GM18867 (cell line): Measurements from ENCODE around the gene ICOS.
A peak's percentile ranks its signal among the peaks of the same experiment; 100 is the strongest.
"Not testable (repeated sequence)": the region's sequence is repeated elsewhere in the genome, so short reads cannot be mapped to it uniquely, and the experiment has no call there.

ENCODE experiments used
- ATAC-seq: cut with Tn5 transposase; IDR thresholded peaks from one replicate; pipeline ENCODE4 v1.9.1; 2021; ENCODE audit warnings: mild to moderate bottlenecking, moderate library complexity; ENCODE audit not compliant: unreplicated experiment

The ICOS gene

GRCh38 chr2:203973000-203973399 lies 36.4 kb downstream of the ICOS start:
- ATAC-seq = no peak

GRCh38 chr2:203973676-203974075 lies 37.1 kb downstream of the ICOS start:
- ATAC-seq = no peak

GRCh38 chr2:203975912-203976311 lies 39.3 kb downstream of the ICOS start:
- no peak for ATAC-seq

- ATAC-seq = no peak
Measured at GRCh38 chr2:203982276-203982675, 45.7 kb downstream of the ICOS start.

GRCh38 chr2:203983064-203983715 lies 46.6 kb downstream of the ICOS start:
- ATAC-seq = no peak

GRCh38 chr2:203985978-203986377 lies 49.4 kb downstream of the ICOS start:
- not testable (repeated sequence) for ATAC-seq

- ATAC-seq = no peak
Measured at GRCh38 chr2:203987959-203988358, 51.4 kb downstream of the ICOS start.

- ATAC-seq = no peak
Measured at GRCh38 chr2:203988500-203989260, 52.1 kb downstream of the ICOS start.

- ATAC-seq = no peak
Measured at GRCh38 chr2:203989521-203989920, 53.0 kb downstream of the ICOS start.

GRCh38 chr2:203992509-203992908 lies 55.9 kb downstream of the ICOS start:
- ATAC-seq = no peak

GRCh38 chr2:203993011-203993410 lies 56.4 kb downstream of the ICOS start:
- ATAC-seq = no peak

GRCh38 chr2:203993560-203993959 lies 57.0 kb downstream of the ICOS start:
- ATAC-seq = peak; percentile 48

- ATAC-seq = peak; percentile 47
Measured at GRCh38 chr2:203994735-203995134, 58.2 kb downstream of the ICOS start.

GRCh38 chr2:203996692-203997091 lies 60.1 kb downstream of the ICOS start:
- no peak for ATAC-seq

- peak; percentile 49 for ATAC-seq
Measured at GRCh38 chr2:203997481-203997880, 60.9 kb downstream of the ICOS start.

- no peak for ATAC-seq
Measured at GRCh38 chr2:203997980-203998809, 61.6 kb downstream of the ICOS start.

- ATAC-seq = no peak
Measured at GRCh38 chr2:203999835-204000234, 63.3 kb downstream of the ICOS start.

GRCh38 chr2:204000446-204000845 lies 63.9 kb downstream of the ICOS start:
- no peak for ATAC-seq

GRCh38 chr2:204003276-204003990 lies 66.9 kb downstream of the ICOS start:
- no peak for ATAC-seq

- no peak for ATAC-seq
Measured at GRCh38 chr2:204004912-204005311, 68.3 kb downstream of the ICOS start.
